GM12864 (cell line): ENCODE data around the gene ABCB9.

ENCODE experiments used
- DNase-seq: peaks from one replicate; pipeline ENCODE4 v3.0.0-alpha.2; 2011; ENCODE audit warnings: low read depth
- H3K4me3 ChIP-seq: 2 replicates; pipeline ENCODE4 v1.5.1; 2011; ENCODE audit warnings: mild to moderate bottlenecking, low read depth, low read length, control low read depth
- CTCF ChIP-seq: IDR thresholded peaks from 2 replicates; pipeline ENCODE4 v1.5.1; 2011; ENCODE audit warnings: low read depth, mild to moderate bottlenecking, moderate library complexity, low read length, control low read depth, inconsistent platforms; ENCODE audit errors: missing control alignments

The ABCB9 gene

DNA sequence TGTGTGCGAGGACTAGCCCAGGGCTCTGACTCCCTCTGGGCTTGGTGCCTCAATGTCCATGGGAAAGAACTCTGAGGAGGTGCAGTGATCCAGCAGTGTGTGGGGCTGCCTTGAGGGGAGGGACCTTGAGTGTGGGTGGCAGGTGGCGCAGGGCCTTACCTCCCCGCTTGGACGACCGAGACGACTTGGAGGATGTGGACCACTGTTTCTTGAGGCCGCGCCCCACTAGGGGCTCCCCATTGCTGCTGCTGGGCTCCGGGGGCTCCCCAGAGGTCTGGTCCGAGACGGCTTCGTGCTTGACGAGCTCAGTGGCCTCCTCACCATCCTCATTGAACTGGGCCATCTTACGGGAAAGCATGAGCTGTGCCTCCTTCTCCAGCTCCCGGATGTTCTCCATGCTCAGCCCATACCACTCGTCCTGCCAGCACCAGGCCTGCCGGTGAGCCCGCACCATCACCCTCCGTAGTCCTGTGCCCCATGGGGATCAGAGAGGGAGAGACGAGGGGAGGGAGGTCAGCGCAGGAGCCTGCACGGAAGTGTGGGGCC is 38.9 kb upstream of the ABCB9 start:
- TF ChIP-seq CTCF = no peak
- H3K4me3 ChIP-seq = no peak overlapping the region
- DNase-seq = no peak

DNA sequence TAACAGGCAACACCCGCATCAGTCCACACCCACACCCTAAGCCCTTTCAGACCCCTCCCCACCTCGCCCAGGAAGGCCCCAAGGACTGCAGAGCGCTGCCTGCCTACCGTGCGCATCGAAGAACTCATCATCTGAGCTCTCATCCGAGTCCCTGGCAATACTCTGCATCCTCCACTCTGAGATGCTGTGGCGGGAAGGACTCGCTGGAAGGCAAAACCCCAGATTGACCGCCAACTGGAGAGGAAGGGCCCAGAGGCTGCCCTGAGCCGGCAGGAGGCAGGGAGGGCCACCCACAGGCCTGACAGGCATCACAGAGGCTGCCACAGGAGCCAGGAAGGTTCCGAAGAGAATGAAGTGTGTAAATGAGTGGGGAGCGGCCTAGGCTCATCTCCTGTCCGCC is 38.0 kb upstream of the ABCB9 start:
- H3K4me3 ChIP-seq = no peak overlapping the region
- DNase-seq = no peak
- TF ChIP-seq CTCF = no peak

DNA sequence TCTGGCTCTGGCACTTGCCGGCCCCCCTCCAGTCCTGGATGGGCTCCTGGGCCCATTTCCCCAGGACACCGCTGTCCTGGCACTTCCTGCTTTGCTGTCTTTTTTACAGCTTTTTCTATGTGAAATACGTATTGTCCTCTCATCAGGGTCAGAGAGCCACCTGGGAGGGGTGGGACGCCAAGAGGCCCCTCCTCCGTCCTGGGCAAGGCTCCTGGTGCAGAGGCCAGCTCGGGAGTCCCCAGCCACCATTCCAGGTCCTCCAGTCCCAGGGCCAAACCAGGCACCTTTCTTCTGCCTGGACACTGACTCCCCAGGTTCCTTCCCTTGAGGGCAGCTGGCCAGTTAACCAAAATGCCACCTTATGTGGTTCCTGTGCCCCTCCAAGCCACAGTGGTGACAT is 37.0 kb upstream of the ABCB9 start:
- no peak overlapping the region for H3K4me3 ChIP-seq
- no peak for TF ChIP-seq CTCF
- no peak for DNase-seq

DNA sequence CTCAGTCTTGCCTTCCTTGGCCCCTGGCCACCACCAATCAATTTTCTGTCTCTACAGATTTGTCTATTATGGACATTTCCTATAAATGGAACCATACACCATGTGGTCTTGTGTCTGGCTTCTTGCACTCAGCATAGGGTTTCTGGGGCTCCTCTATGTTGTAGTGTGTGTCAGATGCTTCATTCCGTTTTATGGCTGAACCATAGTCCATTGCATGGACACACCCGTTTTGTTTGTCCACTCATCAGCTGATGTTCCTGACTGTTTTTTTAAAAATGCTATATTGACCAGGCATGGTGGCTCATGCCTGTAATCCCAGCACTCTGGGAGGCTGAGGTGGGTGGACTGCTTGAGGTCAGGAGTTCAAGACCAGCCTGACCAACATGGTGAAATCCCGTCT is 35.2 kb upstream of the ABCB9 start:
- no peak for TF ChIP-seq CTCF
- DNase-seq = no peak
- no peak overlapping the region for H3K4me3 ChIP-seq

DNA sequence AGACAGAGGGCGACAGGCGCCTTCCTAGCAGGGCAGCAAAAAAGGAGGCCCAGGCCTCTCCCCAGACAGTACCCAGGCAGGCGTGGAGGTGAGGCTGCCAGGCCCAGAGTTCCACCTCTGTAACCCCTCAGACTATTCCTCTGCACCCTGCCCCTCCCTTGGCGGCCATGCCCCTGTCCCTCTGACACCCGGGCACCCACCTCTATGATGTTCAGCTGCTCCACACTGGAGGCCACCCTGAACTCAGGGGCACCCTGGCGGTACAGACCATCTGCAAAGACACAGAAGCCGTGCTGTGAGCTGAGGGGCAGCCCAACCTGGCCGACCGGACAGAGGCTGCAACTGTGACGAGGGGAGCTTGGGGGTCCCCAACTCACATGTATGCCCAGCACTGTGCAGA is 34.3 kb upstream of the ABCB9 start:
- no peak for TF ChIP-seq CTCF
- DNase-seq = no peak
- H3K4me3 ChIP-seq = no peak overlapping the region

DNA sequence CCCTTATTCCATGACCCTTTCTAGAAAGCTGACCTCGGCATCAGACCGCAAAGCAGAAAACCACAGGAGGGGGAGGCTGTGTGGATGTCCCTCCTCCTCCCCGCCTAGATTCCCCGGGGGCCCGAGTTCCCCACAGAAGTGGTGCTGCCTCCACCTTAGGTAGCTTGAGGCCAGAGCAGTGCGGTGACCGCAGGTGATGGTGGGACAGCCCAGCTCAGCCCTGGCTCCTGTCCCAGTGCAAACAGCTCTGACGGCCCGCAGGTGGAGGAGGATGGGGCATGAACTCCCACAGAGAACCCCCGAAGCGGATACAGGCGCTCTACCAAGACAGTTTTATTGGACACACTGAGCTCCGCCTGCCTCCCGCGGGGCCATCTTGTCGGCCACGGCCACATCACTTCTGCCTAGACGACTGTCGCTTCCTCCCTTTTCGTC is 33.7 kb upstream of the ABCB9 start:
- no peak for DNase-seq
- no peak for TF ChIP-seq CTCF
- no peak overlapping the region for H3K4me3 ChIP-seq

DNA sequence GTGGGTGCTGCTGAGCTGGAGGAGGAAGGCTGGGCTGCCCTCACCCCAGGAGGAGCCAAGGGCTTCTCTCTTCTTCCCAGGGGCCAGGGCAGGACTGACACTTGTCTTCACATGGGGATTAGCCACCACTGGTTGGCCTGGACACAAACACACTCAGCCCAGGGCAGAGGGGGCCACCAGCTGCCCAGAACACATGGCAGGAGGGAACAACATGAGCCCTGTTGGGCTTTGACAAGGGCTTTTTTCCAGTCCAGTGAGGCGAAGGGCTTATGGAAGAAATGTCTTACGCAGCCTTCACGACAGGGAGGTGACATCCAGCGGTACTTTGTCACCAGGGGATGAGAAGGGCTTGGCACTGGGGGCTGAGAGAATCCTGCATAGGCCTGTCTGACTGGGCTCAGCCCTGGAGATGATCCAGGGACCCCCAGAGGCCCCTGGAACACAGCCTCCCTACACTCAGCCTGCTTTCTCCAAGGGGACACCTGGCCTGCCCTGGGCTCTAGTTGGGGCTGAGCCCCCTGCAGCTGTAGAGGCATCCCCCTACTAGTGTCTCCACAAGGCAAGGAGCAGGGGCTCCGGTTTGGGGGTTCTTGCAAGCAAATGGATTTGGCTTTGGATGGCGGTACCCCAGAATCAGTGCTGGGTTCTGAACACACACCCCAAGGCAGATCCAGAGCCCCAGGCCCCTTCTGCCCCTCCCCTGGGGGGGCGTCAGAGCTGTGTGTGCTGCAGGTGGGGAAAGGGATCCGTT is 33.1 kb upstream of the ABCB9 start:
- H3K4me3 ChIP-seq = no peak overlapping the region
- DNase-seq = no peak
- TF ChIP-seq CTCF = no peak
